ENCODE measurements around the gene CARD10.
"Not testable (repeated sequence)": the region's sequence is repeated elsewhere in the genome, so short reads cannot be mapped to it uniquely, and the experiment has no call there.

CARD10 gene

DNA sequence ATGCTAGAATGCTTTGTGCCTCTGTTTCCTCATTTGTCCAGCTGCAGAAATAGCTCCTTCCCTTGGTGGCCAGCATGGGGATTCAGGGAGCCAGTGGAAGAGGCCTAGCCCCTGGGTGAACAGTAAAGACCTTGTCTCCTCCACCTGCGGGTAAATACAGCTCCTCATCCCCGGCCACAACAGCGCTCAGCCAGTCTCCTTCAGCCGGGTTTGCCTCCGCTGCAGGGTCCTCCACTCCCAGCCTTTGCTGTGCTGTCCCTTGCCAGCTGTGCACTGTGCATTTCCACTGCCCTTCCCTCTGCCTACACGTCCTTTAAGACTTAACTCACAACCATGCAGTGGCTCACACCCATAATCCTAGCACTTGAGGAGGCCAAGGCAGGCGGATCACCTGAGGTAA lies 39.6 kb upstream of the CARD10 start:
- in situ Hi-C loops (cut with HindIII; ENCODE audit: low pct_ligation_motif_present, low pct_unique_long_range_greater_than_20kb, low sequenced_read_pairs) = no loop called here
- DNase-seq = no peak

- peak; percentile 75 for DNase-seq
- in situ Hi-C loops (cut with HindIII; ENCODE audit: low pct_ligation_motif_present, low pct_unique_long_range_greater_than_20kb, low sequenced_read_pairs) = no loop called here
These were observed 38.2 kb upstream of the CARD10 start for GRCh38 chr22:37557321-37558001.

GRCh38 chr22:37556710-37557109 lies 37.5 kb upstream of the CARD10 start:
- in situ Hi-C loops (cut with HindIII; ENCODE audit: low pct_ligation_motif_present, low pct_unique_long_range_greater_than_20kb, low sequenced_read_pairs) = no loop called here
- DNase-seq = no peak

- DNase-seq = no peak
- in situ Hi-C loops (cut with HindIII; ENCODE audit: low pct_ligation_motif_present, low pct_unique_long_range_greater_than_20kb, low sequenced_read_pairs) = no loop called here
These were observed 35.8 kb upstream of the CARD10 start for GRCh38 chr22:37555029-37555428.

DNA sequence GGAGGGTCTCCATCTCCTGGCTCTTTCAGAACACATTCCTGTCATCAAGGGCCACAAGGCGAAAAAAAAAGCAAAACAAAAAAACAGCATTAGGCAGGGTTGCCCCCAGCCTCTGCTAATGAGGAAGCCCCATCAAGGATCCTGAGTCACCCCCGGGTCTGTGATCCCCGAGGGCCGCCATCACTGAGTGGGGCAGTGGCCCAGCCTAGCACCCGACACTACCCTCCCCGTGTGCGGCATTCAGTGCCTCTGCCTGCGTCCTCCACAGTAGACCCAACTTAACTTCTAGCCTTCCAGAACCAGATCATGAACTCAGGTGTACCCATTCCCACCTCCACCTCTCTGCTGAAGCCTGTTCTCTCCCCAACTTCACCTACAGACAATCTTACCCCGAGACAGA lies 34.5 kb upstream of the CARD10 start:
- no peak for DNase-seq
- in situ Hi-C loops (cut with HindIII; ENCODE audit: low pct_ligation_motif_present, low pct_unique_long_range_greater_than_20kb, low sequenced_read_pairs) = no loop called here

DNA sequence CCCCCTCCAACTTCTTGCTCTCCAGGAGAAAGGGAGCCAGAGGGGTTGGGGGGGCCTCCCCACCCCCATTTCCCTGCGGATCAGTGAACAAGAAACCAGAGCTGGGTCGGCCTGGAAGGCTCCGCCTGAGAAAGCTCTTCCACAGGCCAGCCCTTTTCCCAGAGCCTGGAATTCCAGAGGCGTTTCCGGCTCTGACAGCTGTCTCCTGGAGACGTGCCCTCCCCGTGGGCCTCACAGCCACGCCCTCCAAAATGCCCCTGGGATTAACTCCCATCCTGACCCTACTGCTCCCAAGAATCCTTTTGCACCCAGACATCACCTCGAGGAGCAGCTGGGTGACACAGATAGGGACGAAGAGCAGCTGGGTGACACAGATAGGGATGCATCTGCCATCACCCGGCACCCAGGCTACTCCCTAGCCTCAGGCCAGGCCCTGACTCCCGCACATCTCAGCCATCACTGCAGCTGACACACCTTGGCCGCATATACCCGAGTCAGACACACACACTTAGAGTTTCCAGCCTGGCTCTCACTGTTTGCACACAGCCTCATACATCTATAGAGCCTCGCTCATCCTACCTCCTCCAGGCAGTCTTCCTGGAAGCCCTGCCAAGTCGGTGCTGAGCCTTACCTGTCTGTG lies 33.4 kb upstream of the CARD10 start:
- no peak for DNase-seq
- in situ Hi-C loops (cut with HindIII; ENCODE audit: low pct_ligation_motif_present, low pct_unique_long_range_greater_than_20kb, low sequenced_read_pairs) = no loop called here

- no peak for DNase-seq
- in situ Hi-C loops (cut with HindIII; ENCODE audit: low pct_ligation_motif_present, low pct_unique_long_range_greater_than_20kb, low sequenced_read_pairs) = no loop called here
These were observed 32.8 kb upstream of the CARD10 start for GRCh38 chr22:37551981-37552380.

- DNase-seq; in situ Hi-C loops (cut with HindIII; ENCODE audit: low pct_ligation_motif_present, low pct_unique_long_range_greater_than_20kb, low sequenced_read_pairs): not testable (repeated sequence)
These were observed 31.7 kb upstream of the CARD10 start for GRCh38 chr22:37550921-37551320.

DNA sequence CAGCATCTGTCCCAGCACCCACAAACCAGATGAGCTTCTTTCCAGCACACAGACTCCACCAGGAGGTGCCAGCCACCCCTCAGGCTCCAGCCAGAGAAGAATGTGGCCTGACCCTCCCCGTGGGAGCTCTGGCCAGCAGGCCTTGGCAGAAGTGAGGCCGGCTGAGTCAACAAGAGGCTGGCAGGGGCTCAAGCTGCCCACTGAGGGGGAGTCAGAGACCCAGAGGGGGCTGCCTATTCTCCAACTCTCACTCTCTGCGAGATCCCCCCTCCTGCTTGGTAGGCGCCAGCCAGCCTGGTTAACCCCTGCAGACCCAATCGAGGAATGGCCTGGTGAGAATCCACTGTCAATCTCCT lies 30.5 kb upstream of the CARD10 start:
- in situ Hi-C loops (cut with HindIII; ENCODE audit: low pct_ligation_motif_present, low pct_unique_long_range_greater_than_20kb, low sequenced_read_pairs) = no loop called here
- peak; percentile 77 for DNase-seq

GRCh38 chr22:37547251-37547741 lies 28.1 kb upstream of the CARD10 start:
- DNase-seq = no peak
- in situ Hi-C loops (cut with HindIII; ENCODE audit: low pct_ligation_motif_present, low pct_unique_long_range_greater_than_20kb, low sequenced_read_pairs) = no loop called here

DNA sequence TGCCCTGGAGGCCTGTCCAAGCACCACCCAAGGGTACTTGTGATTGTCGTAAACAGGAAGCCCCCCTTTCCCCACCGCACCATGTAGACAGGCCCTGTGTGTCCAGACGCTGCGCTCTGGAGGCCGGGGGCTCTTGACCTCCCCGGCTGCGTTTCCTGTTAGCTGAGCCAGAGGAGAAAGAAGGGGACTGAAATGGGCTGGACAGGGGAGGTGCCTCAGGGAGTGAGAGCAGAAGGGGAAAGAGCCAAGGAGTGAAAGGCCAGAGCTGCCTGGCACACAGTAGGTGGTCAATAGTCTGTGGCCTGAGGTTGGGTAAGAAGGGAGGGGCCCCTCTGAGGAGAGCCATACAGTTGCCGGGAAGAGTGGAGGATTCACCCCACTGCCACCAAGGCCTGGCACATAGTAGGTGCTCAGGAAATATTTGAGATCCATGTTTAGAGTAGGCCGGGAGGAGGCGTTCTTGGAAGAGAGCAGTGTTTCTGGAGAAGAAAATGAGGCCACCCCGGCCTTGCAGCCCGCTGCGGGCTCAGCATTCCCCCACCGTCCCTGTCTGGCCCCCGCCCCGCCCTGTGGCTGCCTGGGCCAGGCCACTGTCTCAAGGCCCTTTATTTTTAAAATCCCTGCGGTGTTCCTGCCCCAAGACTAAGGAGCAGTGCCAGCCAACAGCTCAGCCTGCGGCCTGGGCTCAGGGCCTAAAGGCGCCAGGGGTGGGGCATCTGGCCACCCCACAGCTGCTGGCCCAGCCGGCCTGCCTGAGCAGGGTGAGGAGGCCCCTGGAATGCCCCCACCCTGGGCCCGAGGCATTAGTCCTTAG lies 27.4 kb upstream of the CARD10 start:
- DNase-seq = no peak
- in situ Hi-C loops (cut with HindIII; ENCODE audit: low pct_ligation_motif_present, low pct_unique_long_range_greater_than_20kb, low sequenced_read_pairs) = no loop called here

GRCh38 chr22:37545703-37546436 lies 26.7 kb upstream of the CARD10 start:
- DNase-seq = peak; percentile 89
- in situ Hi-C loops (cut with HindIII; ENCODE audit: low pct_ligation_motif_present, low pct_unique_long_range_greater_than_20kb, low sequenced_read_pairs) = no loop called here

DNA sequence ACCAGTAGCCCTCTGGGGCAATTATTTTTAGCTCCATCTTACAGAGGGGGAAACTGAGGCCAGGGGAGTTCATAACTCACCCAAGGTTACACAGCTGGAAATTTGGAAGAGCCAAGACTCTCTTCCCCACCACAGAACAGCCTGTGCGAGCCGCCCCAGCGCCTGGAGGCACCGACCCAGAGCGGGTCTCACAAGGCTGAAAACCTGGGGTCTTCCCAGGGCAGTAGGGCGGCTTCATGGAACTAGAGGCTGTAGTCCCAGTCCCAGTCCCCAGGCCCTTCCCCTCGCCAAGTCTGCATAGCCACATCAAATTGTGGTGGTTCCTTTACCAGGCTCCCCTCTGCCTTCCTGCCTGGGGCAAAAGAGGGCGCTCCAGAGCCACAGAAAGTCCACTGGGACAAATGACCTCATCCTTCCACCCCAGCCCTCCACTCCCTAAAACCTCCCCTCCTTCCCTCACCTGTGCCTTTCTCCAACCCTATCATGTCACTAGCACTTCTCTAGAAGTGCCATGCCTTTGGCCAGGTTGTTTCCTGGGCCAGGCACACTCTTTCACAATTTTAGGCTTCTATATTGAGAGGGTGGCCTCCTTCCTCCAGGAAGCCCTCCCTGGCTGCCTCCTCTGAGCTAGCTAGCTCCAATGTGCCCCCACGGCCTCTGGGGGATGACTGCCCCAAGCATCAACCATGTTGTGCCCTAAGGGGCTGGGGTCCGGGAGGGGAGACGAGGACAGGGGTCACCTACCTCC lies 25.9 kb upstream of the CARD10 start:
- in situ Hi-C loops (cut with HindIII; ENCODE audit: low pct_ligation_motif_present, low pct_unique_long_range_greater_than_20kb, low sequenced_read_pairs) = no loop called here
- DNase-seq = peak; percentile 71

GRCh38 chr22:37542959-37543358 lies 23.7 kb upstream of the CARD10 start:
- in situ Hi-C loops (cut with HindIII; ENCODE audit: low pct_ligation_motif_present, low pct_unique_long_range_greater_than_20kb, low sequenced_read_pairs) = no loop called here
- DNase-seq = no peak

DNA sequence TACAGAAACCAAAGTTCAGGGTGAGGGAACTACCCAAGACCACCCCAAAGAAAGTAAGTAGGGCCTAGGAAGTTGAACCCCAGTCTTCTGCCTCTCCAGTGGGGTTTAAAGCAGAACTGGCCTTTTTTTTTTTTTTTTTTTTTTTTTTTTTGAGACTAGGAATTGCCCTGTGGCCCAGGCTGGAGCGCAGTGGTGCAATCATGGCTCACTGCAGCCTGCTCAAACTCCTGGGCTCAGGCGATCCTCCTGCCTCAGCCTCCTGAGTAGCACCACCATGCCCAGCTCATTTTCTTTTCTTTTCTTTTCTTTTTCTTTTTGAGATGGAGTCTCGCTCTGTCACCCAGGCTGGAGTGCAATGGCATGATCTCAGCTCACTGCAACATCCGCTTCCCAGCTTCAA lies 23.2 kb upstream of the CARD10 start:
- DNase-seq; in situ Hi-C loops (cut with HindIII; ENCODE audit: low pct_ligation_motif_present, low pct_unique_long_range_greater_than_20kb, low sequenced_read_pairs): not testable (repeated sequence)

- in situ Hi-C loops (cut with HindIII; ENCODE audit: low pct_ligation_motif_present, low pct_unique_long_range_greater_than_20kb, low sequenced_read_pairs); DNase-seq: not testable (repeated sequence)
These were observed 20.6 kb upstream of the CARD10 start for GRCh38 chr22:37539790-37540189.

- peak; percentile 89 for DNase-seq
- in situ Hi-C loops (cut with HindIII; ENCODE audit: low pct_ligation_motif_present, low pct_unique_long_range_greater_than_20kb, low sequenced_read_pairs) = no loop called here
These were observed 19.6 kb upstream of the CARD10 start for GRCh38 chr22:37538590-37539357.

DNA sequence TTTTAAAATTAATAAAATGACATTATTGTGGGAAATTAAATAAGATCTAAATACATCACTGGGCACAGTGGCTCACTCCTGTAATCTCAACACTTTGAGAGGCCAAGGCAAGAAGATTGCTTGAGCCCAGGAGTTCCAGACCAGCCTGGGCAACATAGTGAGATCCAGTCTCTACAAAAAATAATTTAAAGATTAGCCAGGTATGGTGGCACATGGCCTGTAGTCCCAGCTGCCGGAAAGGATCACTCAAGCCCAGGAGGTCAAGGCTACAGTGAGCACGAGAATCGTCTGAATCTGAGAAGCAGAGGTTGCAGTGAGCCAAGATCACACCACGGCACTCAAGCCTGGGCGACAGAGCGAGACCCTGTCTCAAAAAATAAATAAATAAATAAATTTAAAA lies 15.9 kb upstream of the CARD10 start:
- no peak for DNase-seq
- in situ Hi-C loops (cut with HindIII; ENCODE audit: low pct_ligation_motif_present, low pct_unique_long_range_greater_than_20kb, low sequenced_read_pairs) = no loop called here

Data from ACHN (cell line).